Measurements from ENCODE around the gene ADCY7. TPM values are rescaled to one million over a fixed set of nuclear protein-coding genes. Genes with fewer than 3 reads are reported as not detected.

Gene ADCY7
- total RNA-seq, 2 donors from 2014 or later = 187 to 203 TPM

DNA sequence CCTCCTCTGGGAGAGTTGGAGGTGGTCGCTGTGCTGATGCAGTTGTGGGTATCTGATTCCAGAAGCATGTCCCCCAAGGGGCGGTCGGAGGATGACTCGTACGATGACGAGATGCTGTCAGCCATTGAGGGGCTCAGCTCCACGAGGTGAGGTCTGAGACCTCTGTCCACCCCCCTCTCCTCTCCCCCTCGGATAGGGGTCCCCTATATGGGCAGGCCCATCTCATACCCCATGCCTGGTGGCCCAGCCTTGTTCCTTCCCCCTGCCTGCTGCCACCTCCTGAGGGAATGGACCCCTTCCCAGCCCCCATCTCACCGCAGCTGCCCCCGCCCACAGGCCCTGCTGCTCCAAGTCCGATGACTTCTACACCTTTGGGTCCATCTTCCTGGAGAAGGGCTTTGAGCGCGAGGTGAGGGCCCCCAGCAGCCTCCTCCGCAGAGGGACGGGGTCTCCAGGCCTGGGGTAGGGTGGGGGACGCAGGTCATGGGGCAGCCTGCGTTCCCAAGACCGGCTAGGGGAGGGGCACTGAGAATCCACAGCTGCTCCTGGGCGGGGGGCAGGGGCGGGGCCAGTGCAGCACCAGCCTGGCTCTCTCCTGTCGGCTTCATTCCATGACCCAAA is 39.2 kb downstream of the ADCY7 start:
- H3K27me3 Mint-ChIP-seq = no peaks in the 10 kb centered on the region
- H3K9me3 ChIP-seq (ENCODE audit: control insufficient read depth, low read length, poor library complexity, severe bottlenecking) = no peaks in the 10 kb centered on the region
- no peak for ATAC-seq
- no peak overlapping the region for H3K27ac Mint-ChIP-seq
- peaks cover under 1% of the 10 kb centered on the region for H3K36me3 Mint-ChIP-seq (ENCODE audit: low read depth)
- no peak for DNase-seq
- no peak overlapping the region for H3K4me3 Mint-ChIP-seq
- H3K4me1 Mint-ChIP-seq = peaks cover 11% of the 10 kb centered on the region

DNA sequence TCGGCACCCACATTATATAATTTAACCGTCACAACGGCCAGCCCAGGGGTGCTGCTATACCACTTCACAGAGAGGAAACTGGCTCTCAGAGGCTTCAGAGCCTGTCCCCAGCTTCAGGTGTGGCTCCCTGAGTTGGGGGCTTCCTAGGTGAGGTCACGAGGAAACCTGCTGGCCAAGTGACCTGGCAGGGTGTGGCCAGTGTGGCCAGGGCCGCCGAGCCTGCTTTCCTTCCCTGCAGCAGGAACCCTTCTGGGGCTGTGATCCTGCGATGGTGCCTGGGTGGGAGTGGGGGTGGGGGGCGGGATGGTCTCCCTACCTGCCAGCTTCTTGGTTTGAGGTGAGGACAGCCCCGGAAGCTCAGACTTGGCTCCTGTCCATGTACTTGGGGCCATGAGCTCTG is 39.9 kb downstream of the ADCY7 start:
- Mint-ChIP-seq H3K4me3 (no peak overlapping the region), H3K36me3 (ENCODE audit: low read depth) (no peaks in the 10 kb centered on the region)
- DNase-seq = peak in 1 of 3 donors; percentile 2

DNA sequence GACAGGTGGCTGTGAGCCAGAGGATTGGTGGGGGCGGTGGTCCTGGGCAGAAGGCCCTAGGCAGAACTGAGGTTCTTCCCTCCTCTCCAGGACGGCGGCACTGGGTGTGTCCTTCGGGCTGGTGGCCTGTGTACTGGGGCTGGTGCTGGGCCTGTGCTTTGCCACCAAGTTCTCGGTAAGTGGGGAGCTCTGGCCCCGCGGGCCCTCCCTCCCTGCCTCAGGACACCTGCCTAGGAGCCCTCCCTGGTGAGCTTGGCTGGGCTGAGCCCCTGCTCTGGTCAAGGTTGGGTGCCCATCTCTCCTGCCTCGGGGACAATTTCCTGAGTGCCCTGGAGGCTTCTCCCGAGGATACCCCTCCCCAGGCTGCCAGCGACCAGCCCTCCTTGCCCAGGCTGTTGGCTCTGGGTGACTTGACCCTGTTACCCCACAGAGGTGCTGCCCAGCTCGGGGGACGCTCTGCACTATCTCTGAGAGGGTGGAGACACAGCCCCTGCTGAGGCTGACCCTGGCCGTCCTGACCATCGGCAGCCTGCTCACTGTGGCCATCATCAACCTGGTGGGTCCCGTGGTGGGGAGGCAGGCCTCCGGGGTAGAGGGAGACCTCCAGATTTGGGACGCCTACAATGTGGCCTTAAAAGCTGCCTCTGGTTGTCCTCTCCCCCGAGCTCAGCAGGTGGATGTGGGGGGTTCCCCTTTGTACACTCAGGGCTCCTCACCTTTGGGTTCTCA is 42.0 kb downstream of the ADCY7 start:
- no peaks in the 10 kb centered on the region for H3K27me3 Mint-ChIP-seq
- no peaks in the 10 kb centered on the region for H3K9me3 ChIP-seq (ENCODE audit: control insufficient read depth, low read length, poor library complexity, severe bottlenecking)
- H3K27ac Mint-ChIP-seq = peak overlapping the region; percentile 86
- peak in 1 of 3 donors; percentile 3 for DNase-seq
- no peak overlapping the region for H3K4me3 Mint-ChIP-seq
- no peaks in the 10 kb centered on the region for H3K36me3 Mint-ChIP-seq (ENCODE audit: low read depth)
- no peak for ATAC-seq
- peaks cover 19% of the 10 kb centered on the region for H3K4me1 Mint-ChIP-seq

More for the DNA sequence above, 39.9 kb downstream of the ADCY7 start:
- H3K9me3 ChIP-seq (ENCODE audit: control insufficient read depth, low read length, poor library complexity, severe bottlenecking) = no peaks in the 10 kb centered on the region
- Mint-ChIP-seq H3K4me1 (peaks cover 11% of the 10 kb centered on the region), H3K27ac (no peak overlapping the region), H3K27me3 (no peaks in the 10 kb centered on the region)
- no peak for ATAC-seq

DNA sequence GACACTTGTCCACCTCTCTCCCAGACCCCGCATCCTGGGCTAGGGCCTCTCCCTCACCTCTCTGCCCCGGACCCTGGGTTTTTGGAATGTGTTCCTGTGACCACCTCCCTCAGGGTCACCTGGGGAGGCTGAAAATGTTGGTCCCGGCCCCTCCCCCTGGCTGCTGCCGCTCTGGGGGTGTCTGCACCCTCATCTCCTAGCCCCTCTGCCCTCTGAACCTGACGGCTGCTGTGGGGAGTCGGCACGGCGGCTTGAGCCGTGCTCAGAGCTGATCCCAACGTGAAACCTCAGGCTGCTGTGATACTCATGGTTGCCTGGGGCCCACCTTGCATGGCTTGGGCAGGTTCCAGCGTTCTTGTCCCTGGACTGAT is 42.8 kb downstream of the ADCY7 start:
- H3K9me3 ChIP-seq (ENCODE audit: control insufficient read depth, low read length, poor library complexity, severe bottlenecking) = no peaks in the 10 kb centered on the region
- Mint-ChIP-seq H3K36me3 (ENCODE audit: low read depth) (no peaks in the 10 kb centered on the region), H3K27ac (peak overlapping the region; percentile 70), H3K4me3 (no peak overlapping the region), H3K4me1 (peaks cover 24% of the 10 kb centered on the region), H3K27me3 (no peaks in the 10 kb centered on the region)
- DNase-seq (no peak), ATAC-seq (no peak)

DNA sequence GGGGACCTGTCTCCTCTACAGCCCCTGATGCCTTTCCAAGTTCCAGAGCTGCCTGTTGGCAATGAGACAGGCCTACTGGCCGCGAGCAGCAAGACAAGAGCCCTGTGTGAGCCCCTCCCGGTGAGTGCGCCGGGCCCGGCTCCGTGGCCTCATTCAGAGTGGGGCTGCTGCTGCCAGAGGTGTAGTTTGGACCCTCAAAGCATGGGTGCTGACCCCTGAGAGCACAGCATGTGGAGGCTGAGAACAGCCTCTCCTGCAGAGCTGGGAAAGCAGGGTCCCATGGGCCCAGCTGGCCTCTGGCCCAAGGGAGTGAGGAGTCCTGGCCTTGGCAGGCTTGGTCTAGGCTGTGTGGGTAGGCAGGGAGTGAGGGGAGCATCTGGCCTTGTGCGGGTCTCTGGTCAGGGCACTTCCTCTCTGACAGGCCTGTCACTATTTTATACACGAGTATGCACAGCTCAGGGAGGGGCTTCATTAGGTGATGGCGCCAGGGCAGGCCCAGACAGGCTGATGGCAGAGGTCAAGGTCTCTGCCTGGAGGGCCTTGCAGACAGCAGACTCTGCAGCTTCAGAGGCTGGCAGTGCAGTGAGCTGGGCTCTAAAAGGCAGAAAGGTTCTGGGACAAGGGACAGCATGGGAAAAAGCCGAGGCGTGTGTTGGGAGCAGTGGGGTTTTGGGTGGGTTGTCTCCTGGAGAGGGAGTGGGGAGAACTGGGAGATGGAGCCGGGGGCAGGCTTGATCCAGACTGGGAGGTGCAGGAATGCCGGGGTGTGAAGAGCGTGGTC is 43.4 kb downstream of the ADCY7 start:
- H3K4me3 Mint-ChIP-seq = no peak overlapping the region
- no peaks in the 10 kb centered on the region for H3K36me3 Mint-ChIP-seq (ENCODE audit: low read depth)
- peak overlapping the region; percentile 70 for H3K27ac Mint-ChIP-seq
- ATAC-seq = no peak
- no peaks in the 10 kb centered on the region for H3K9me3 ChIP-seq (ENCODE audit: control insufficient read depth, low read length, poor library complexity, severe bottlenecking)
- H3K27me3 Mint-ChIP-seq = no peaks in the 10 kb centered on the region
- peaks cover 27% of the 10 kb centered on the region for H3K4me1 Mint-ChIP-seq
- peak in 1 of 3 donors; percentile 3 for DNase-seq

DNA sequence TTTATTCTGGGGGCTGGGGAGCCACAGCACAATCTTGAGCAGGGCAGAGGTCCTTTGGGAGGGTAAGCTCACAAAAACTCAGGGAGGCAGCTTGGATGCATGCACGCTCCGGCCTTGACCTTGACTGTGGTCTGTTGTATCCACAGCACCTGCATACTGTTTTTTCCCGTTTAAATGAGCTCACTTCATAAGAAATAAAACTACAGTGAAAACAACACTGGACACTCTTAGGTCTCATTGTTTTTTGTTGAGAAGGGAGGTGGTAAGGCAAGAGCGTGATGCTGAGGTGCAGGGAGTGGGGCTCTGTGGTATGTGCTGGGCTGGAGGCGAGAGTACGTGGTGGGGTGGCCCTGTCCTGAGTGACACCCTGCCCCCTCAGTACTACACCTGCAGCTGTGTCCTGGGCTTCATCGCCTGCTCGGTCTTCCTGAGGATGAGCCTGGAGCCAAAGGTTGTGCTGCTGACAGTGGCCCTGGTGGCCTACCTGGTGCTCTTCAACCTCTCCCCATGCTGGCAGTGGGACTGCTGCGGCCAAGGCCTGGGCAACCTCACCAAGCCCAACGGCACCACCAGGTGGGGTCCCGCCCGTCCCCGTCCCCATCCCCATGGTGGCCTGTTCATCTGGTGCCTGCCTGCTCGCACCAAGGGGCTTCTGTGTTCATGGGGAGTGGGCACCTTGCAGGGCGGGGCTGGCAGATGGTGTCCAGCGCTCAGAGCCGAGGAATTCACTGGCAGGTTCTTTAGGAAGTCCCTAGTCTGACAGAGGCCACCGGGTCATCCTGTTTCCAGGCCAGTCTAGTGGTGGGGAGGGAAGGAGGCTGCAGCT is 44.2 kb downstream of the ADCY7 start:
- H3K9me3 ChIP-seq (ENCODE audit: control insufficient read depth, low read length, poor library complexity, severe bottlenecking) = no peaks in the 10 kb centered on the region
- DNase-seq = no peak
- Mint-ChIP-seq H3K36me3 (ENCODE audit: low read depth) (no peaks in the 10 kb centered on the region), H3K4me1 (peaks cover 27% of the 10 kb centered on the region), H3K4me3 (no peak overlapping the region), H3K27me3 (no peaks in the 10 kb centered on the region), H3K27ac (peak overlapping the region; percentile 70)
- ATAC-seq = no peak

DNA sequence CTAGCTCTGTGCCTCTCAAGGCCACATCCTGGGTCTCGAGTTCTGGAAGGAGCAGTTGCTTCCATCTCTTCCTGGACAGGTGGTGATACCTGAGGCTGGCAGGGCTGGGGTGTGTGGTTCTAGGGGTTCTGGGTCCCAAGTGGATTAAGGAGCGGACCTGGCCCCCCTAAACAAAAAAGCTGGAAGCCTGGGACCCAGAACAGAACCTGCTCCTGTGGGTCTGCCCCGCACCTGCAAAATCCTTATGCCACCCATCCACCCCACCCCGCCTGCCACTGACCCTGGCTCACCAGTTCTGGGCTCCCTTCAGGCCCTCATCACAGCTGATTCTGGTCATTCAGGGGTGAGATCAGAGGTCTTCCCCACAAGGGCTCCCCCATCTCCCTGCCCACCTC is 44.8 kb downstream of the ADCY7 start:
- Mint-ChIP-seq H3K4me3 (no peak overlapping the region), H3K4me1 (peaks cover 27% of the 10 kb centered on the region), H3K36me3 (ENCODE audit: low read depth) (no peaks in the 10 kb centered on the region), H3K27ac (no peak overlapping the region), H3K27me3 (no peaks in the 10 kb centered on the region)
- DNase-seq = no peak
- no peak for ATAC-seq
- no peaks in the 10 kb centered on the region for H3K9me3 ChIP-seq (ENCODE audit: control insufficient read depth, low read length, poor library complexity, severe bottlenecking)

DNA sequence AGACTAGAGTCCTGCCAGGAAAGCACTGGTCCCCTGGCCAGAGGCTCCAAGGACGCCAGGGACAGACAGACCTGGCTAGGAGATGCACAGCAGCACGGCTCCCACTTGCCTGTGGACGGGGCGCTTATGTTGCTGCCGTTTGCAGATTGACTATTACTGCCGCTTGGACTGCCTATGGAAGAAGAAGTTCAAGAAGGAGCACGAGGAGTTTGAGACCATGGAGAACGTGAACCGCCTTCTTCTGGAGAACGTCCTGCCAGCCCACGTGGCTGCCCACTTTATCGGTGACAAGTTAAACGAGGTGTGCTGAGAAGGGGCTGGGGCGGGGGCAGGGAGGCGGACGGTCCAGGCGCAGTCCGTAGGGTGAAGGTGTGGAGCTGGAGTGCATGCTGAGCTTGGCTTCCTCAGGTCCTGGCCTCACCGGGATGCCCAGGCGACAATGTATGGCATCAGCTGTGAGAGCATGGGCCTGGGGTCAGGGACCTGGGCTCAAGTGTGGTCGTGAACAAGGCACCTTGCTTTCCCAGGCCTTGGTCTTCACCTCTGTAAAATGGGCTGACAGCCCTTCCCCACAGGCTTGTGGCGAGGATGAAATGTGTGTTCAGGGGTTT is 45.6 kb downstream of the ADCY7 start:
- DNase-seq (no peak), ATAC-seq (no peak)
- Mint-ChIP-seq H3K4me3 (no peak overlapping the region), H3K4me1 (peaks cover 27% of the 10 kb centered on the region), H3K27ac (peak overlapping the region; percentile 9), H3K36me3 (ENCODE audit: low read depth) (no peaks in the 10 kb centered on the region), H3K27me3 (no peaks in the 10 kb centered on the region)
- H3K9me3 ChIP-seq (ENCODE audit: control insufficient read depth, low read length, poor library complexity, severe bottlenecking) = no peaks in the 10 kb centered on the region

DNA sequence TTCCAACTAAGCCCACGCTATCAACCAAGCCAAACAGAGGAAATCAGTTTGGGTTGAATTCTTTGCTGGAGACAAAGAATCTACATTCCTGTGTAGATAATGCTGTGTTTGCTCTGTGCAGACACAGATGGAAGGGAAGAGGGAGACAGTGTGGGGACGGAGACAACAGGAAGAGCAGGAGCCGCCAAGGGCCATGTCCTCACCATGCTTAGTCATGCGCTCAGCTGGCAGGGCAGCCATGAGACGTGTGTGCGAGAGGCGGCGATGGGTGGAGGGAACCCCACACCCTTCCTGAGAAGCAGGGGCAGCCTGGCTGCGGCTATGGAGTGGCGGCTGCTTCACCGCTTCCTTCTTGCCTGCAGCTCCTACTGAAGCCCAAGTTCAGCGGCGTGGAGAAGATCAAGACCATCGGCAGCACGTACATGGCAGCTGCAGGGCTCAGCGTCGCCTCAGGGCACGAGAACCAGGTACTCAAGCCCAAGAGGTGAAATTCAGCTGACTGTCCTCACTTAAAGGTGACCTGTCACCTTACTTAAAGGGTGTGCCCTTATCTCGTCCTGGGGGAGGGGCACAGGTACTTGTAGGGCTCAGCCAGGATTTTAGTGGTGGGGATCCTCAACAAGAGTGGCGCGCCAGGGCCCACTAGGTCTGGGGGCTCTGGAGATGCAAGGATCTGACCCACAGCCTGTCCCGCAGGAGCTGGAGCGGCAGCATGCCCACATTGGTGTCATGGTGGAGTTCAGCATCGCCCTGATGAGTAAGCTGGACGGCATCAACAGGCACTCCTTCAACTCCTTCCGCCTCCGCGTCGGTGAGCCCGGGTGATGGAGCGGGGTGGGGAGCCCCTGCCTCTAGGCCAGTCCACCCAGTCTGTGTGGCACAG is 47.5 kb downstream of the ADCY7 start:
- ATAC-seq = peak; percentile 81
- H3K4me1 Mint-ChIP-seq = peaks cover 26% of the 10 kb centered on the region

DNA sequence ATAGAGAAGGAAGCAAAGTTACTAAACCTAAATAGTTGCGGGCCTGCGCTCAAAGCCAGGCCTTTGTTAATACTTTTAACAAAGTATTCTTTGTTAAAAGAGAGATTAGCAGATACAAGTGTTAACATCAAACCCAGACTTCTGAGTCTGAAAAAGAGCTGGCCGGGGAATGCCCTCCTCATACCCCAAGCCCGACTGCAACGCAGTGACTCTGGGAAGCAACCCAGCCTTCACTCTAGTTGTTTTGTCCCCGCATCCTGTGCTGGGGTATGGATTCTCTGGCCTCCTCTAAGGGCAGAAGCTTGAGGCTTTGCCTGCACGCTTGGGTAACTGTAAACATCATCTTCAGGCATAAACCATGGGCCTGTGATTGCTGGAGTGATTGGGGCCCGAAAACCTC is 48.3 kb downstream of the ADCY7 start:
- no peaks in the 10 kb centered on the region for H3K9me3 ChIP-seq (ENCODE audit: control insufficient read depth, low read length, poor library complexity, severe bottlenecking)
- peak overlapping the region; percentile 41 for H3K27ac Mint-ChIP-seq
- peak in 1 of 3 donors; percentile 1 for DNase-seq
- no peaks in the 10 kb centered on the region for H3K36me3 Mint-ChIP-seq (ENCODE audit: low read depth)
- H3K27me3 Mint-ChIP-seq = no peaks in the 10 kb centered on the region
- H3K4me1 Mint-ChIP-seq = peaks cover 28% of the 10 kb centered on the region
- no peak for ATAC-seq
- H3K4me3 Mint-ChIP-seq = no peak overlapping the region

More for the DNA sequence above, 47.5 kb downstream of the ADCY7 start:
- DNase-seq = peak in 1 of 3 donors; percentile 30
- Mint-ChIP-seq H3K36me3 (ENCODE audit: low read depth) (no peaks in the 10 kb centered on the region), H3K27ac (peak overlapping the region; percentile 91), H3K27me3 (no peaks in the 10 kb centered on the region), H3K4me3 (peak overlapping the region; percentile 78)
- H3K9me3 ChIP-seq (ENCODE audit: control insufficient read depth, low read length, poor library complexity, severe bottlenecking) = no peaks in the 10 kb centered on the region

DNA sequence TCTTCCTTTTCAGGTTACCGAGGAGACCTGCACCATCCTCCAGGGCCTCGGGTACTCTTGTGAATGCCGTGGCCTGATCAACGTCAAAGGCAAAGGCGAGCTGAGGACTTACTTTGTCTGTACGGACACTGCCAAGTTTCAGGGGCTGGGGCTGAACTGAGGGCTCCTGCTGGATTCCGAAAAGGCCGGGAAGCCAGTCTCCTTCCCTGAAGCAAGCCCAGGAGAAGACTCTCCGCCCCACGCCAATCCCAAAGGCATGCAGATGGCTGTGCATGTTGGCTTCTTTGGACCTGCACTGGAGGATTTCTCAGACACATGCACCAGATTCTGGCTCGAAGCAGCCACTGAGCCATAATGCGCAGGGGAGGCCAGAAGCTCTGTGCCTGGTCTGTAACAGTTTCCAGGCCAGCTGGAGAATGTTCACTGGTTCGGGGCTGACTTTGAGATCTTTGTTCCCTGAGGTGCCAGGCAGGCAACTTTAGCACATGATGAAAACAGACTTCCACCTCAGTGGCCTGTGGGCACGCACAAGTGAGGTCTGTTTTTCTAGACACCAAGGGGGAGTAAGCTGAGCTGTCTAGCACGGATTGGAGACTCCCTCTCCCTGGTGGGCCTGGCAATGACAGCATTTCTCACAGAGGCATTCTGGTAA is 49.1 kb downstream of the ADCY7 start:
- Mint-ChIP-seq H3K4me3 (no peak overlapping the region), H3K27ac (peak overlapping the region; percentile 41), H3K27me3 (no peaks in the 10 kb centered on the region), H3K4me1 (peaks cover 21% of the 10 kb centered on the region), H3K36me3 (ENCODE audit: low read depth) (no peaks in the 10 kb centered on the region)
- ATAC-seq = no peak
- DNase-seq = peak in 1 of 3 donors; percentile 1
- H3K9me3 ChIP-seq (ENCODE audit: control insufficient read depth, low read length, poor library complexity, severe bottlenecking) = no peaks in the 10 kb centered on the region
